Measurements from ENCODE around the gene CPEB2. TPM values are rescaled to one million over a fixed set of nuclear protein-coding genes. Genes with fewer than 3 reads are reported as not detected.

CPEB2 gene
- total and polyA plus RNA-seq, 9 of the 15 experiments (the other 6 are each of a cell fraction or from before 2014, with no cell fraction given), result 0.39 to 3.0 (median 1.4) TPM

DNA sequence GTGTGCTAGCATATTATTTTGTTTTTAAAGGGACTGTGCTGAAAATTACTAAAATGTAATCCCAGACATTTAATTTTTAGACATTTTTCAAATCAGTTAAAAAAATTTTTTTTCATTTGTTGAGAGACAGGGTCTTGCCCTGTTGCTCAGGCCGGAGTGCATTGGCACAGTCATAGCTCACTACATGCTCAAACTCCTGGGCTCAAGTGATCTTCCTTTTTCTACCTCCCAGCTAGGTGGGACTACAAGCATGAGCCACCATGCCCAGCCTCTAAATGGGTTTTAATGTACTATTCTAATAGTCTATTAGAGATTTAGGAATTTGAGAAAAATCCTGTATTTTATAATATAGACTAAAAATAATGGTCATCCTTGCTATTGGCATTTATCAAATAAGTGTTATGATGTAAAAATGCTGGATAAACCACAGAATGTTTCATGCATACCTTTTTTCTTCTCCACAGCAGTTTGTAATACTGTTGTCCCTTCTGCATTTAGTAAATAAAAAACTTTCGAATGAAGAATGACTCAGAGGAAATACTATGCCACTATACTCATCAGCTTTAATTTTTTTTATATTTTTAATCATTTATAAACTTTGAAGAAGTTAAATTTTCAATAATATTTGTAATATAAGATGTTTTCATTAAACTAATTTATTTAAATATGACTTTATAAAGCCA, 29.9 kb downstream of the CPEB2 start:
- no TSS peak for BruUV-seq (replicated peaks)
- H4K20me1 ChIP-seq (replicated peaks; ENCODE audit: control insufficient read depth, insufficient read depth, low read length), result no peaks in the 10 kb centered on the region
- no peaks in the 10 kb centered on the region for H3K9me1 ChIP-seq (ENCODE audit: control insufficient read depth, insufficient read depth, low read length)
- ATAC-seq (no peak), DNase-seq (ENCODE audit: extremely low read depth in 1 of 4, low spot score in 3 of 4) (no peak), FAIRE-seq (no peak)
- no peaks in the 10 kb centered on the region for H3K27me3 ChIP-seq (ENCODE audit: control insufficient read depth in 2 of 2, insufficient read depth in 2 of 2, low read length in 2 of 2)
- no peak overlapping the region for H3K9ac ChIP-seq (ENCODE audit: insufficient read depth in 1 of 2, low read depth in 2 of 2, low read length in 2 of 2)
- H3K27ac ChIP-seq (ENCODE audit: extremely low read depth, low read depth, low read length), result no peak overlapping the region
- H3K4me2 ChIP-seq (ENCODE audit: insufficient read depth, low read length), result no peak overlapping the region
- no peak overlapping the region for H2AFZ ChIP-seq (ENCODE audit: low read depth, low read length)
- H3K36me3 ChIP-seq (ENCODE audit: control insufficient read depth, insufficient read depth, low read length), result peaks cover 12% of the 10 kb centered on the region; the same call in 1 of the 3 replicates
- H3K4me1 ChIP-seq (replicated peaks in 1 of 2; ENCODE audit: control insufficient read depth in 2 of 2, insufficient read depth in 2 of 2, low read length in 2 of 2), result no peaks in the 10 kb centered on the region
- 91% methylated on average over 2 of the region's 2 CpGs for WGBS (ENCODE audit: insufficient coverage, low coverage, missing lambda C conversion rate)
- no peak overlapping the region for H3K4me3 ChIP-seq
- no peaks in the 10 kb centered on the region for H3K9me3 ChIP-seq (replicated peaks; ENCODE audit: control insufficient read depth, insufficient read depth, low read depth, low read length)
- in situ Hi-C loops (cut with MboI) (no loop called here), intact Hi-C loops (cut with micrococcal nuclease) (no loop called here)
- no peaks in the 10 kb centered on the region for H3K79me2 ChIP-seq (ENCODE audit: control insufficient read depth, insufficient read depth, low read length)
- POLR2A ChIA-PET, result no interaction called here
- CTCF ChIA-PET (ENCODE audit: low intra/inter-chr PET ratio), result no interaction called here
- TF ChIP-seq USF1 (CRISPR knock-in tag; IDR thresholded peaks at IDR 0.05) (no peak), RUNX1 (IDR thresholded peaks at IDR 0.05; ENCODE audit: low read depth) (no peak), POLR2G (IDR thresholded peaks at IDR 0.05; ENCODE audit: low read depth, low read length) (no peak), MAFK (IDR thresholded peaks at IDR 0.05; ENCODE audit: low read length) (no peak), GATAD2B (IDR thresholded peaks at IDR 0.05; ENCODE audit: borderline replicate concordance) (no peak), KAT8 (IDR thresholded peaks at IDR 0.05; ENCODE audit: low read depth) (no peak), DIDO1 (tag; IDR thresholded peaks at IDR 0.05; ENCODE audit: low read depth) (no peak), RNF219 (CRISPR knock-in tag; IDR thresholded peaks at IDR 0.05) (no peak), HNRNPK (IDR thresholded peaks at IDR 0.05; ENCODE audit: low read depth, low read length, poor library complexity, severe bottlenecking) (no peak), ZNF347 (CRISPR knock-in tag; IDR thresholded peaks at IDR 0.05; ENCODE audit: low read depth) (no peak), DDX20 (tag; IDR thresholded peaks at IDR 0.05; ENCODE audit: low read depth) (no peak), ZBTB1 (CRISPR knock-in tag; IDR thresholded peaks at IDR 0.05; ENCODE audit: borderline replicate concordance, low read depth) (no peak), ZNF12 (CRISPR knock-in tag; IDR thresholded peaks at IDR 0.05) (no peak), CXXC5 (CRISPR knock-in tag; IDR thresholded peaks at IDR 0.05) (no peak)
- TF ChIP-seq, protein P1, sequence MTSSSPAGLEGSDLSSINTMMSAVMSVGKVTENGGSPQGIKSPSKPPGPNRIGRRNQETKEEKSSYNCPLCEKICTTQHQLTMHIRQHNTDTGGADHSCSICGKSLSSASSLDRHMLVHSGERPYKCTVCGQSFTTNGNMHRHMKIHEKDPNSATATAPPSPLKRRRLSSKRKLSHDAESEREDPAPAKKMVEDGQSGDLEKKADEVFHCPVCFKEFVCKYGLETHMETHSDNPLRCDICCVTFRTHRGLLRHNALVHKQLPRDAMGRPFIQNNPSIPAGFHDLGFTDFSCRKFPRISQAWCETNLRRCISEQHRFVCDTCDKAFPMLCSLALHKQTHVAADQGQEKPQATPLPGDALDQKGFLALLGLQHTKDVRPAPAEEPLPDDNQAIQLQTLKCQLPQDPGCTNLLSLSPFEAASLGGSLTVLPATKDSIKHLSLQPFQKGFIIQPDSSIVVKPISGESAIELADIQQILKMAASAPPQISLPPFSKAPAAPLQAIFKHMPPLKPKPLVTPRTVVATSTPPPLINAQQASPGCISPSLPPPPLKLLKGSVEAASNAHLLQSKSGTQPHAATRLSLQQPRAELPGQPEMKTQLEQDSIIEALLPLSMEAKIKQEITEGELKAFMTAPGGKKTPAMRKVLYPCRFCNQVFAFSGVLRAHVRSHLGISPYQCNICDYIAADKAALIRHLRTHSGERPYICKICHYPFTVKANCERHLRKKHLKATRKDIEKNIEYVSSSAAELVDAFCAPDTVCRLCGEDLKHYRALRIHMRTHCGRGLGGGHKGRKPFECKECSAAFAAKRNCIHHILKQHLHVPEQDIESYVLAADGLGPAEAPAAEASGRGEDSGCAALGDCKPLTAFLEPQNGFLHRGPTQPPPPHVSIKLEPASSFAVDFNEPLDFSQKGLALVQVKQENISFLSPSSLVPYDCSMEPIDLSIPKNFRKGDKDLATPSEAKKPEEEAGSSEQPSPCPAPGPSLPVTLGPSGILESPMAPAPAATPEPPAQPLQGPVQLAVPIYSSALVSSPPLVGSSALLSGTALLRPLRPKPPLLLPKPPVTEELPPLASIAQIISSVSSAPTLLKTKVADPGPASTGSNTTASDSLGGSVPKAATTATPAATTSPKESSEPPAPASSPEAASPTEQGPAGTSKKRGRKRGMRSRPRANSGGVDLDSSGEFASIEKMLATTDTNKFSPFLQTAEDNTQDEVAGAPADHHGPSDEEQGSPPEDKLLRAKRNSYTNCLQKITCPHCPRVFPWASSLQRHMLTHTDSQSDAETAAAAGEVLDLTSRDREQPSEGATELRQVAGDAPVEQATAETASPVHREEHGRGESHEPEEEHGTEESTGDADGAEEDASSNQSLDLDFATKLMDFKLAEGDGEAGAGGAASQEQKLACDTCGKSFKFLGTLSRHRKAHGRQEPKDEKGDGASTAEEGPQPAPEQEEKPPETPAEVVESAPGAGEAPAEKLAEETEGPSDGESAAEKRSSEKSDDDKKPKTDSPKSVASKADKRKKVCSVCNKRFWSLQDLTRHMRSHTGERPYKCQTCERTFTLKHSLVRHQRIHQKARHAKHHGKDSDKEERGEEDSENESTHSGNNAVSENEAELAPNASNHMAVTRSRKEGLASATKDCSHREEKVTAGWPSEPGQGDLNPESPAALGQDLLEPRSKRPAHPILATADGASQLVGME (CRISPR knock-in tag; IDR thresholded peaks at IDR 0.05), result no peak
